Measurements from ENCODE around the gene DHX9. TPM values are rescaled to one million over a fixed set of nuclear protein-coding genes. Genes with fewer than 3 reads are reported as not detected.

Gene DHX9
- total and polyA plus RNA-seq, 10 of the 15 experiments (the other 5 are each of a cell fraction or from before 2014, with no cell fraction given) = 90.7 to 234 (median 217) TPM

DNA sequence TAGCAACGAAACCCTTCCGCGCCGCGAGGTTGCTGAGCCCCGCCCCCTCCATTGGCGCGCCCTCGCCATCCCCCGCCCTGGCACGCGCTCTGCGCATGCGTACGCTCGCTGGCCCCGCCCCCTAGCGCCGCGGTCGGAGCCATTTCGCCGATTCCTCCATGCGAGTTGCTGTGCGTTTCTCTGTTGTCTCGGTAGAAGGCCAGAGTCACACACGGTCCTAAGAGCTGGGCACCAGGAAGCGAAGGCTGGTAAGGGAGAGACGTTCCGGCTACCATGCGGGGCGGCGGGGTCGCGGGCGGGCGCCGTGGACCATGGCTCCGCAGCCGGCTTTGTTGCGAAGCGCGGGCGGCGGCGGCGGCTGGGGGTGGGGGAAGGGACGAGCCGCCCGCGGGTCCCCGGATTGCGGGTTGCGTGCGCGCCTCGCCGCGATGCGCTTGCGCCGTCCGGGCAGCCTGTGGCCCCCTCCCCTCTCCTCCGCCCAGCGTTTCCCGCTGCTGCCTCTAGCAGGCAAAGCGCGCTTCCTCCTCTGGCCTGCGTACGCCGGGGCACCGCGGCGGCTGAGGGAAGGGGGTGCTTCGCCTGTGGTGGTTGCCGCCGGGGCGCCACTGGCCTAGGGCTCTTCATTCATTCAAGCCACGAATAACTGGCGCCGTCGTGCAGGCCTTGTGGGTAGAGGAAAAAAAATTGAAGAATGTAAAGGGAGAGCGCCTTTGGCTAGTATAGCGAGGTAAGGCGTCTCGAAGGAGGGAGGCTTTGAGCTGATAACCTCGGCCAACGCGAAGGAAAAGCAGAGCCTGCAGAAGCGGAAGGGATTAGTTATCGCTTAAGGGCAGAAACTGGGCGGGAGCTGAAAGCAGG, at the start of gene DHX9 (continued):
- TF ChIP-seq POLR2AphosphoS2 (IDR thresholded peaks at IDR 0.05; ENCODE audit: low read depth, low read length) = peak; percentile 83; the same call in 1 of the 2 replicates
- TF ChIP-seq, protein P1, sequence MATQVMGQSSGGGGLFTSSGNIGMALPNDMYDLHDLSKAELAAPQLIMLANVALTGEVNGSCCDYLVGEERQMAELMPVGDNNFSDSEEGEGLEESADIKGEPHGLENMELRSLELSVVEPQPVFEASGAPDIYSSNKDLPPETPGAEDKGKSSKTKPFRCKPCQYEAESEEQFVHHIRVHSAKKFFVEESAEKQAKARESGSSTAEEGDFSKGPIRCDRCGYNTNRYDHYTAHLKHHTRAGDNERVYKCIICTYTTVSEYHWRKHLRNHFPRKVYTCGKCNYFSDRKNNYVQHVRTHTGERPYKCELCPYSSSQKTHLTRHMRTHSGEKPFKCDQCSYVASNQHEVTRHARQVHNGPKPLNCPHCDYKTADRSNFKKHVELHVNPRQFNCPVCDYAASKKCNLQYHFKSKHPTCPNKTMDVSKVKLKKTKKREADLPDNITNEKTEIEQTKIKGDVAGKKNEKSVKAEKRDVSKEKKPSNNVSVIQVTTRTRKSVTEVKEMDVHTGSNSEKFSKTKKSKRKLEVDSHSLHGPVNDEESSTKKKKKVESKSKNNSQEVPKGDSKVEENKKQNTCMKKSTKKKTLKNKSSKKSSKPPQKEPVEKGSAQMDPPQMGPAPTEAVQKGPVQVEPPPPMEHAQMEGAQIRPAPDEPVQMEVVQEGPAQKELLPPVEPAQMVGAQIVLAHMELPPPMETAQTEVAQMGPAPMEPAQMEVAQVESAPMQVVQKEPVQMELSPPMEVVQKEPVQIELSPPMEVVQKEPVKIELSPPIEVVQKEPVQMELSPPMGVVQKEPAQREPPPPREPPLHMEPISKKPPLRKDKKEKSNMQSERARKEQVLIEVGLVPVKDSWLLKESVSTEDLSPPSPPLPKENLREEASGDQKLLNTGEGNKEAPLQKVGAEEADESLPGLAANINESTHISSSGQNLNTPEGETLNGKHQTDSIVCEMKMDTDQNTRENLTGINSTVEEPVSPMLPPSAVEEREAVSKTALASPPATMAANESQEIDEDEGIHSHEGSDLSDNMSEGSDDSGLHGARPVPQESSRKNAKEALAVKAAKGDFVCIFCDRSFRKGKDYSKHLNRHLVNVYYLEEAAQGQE (IDR thresholded peaks at IDR 0.05; ENCODE audit: low read depth, low read length) = no peak; the same call in 1 of the 2 replicates
- TF ChIP-seq YY1 (IDR thresholded peaks at IDR 0.05; ENCODE audit: low read depth, low read length) = peak; percentile 93
- TF ChIP-seq, protein P2, sequence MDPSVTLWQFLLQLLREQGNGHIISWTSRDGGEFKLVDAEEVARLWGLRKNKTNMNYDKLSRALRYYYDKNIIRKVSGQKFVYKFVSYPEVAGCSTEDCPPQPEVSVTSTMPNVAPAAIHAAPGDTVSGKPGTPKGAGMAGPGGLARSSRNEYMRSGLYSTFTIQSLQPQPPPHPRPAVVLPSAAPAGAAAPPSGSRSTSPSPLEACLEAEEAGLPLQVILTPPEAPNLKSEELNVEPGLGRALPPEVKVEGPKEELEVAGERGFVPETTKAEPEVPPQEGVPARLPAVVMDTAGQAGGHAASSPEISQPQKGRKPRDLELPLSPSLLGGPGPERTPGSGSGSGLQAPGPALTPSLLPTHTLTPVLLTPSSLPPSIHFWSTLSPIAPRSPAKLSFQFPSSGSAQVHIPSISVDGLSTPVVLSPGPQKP (IDR thresholded peaks at IDR 0.05; ENCODE audit: low read depth, low read length) = peak; percentile 45; the same call in 1 of the 2 replicates
- TF ChIP-seq NR2C1 (IDR thresholded peaks at IDR 0.05) = no peak
- TF ChIP-seq CHD4 (IDR thresholded peaks at IDR 0.05) = no peak
- no peak for TF ChIP-seq RELA (IDR thresholded peaks at IDR 0.05; ENCODE audit: borderline replicate concordance, partially characterized antibody)
- TF ChIP-seq STAT3 (IDR thresholded peaks at IDR 0.05; ENCODE audit: low read depth, low read length) = no peak
- no peak for TF ChIP-seq ZBED1 (IDR thresholded peaks at IDR 0.05; ENCODE audit: borderline replicate concordance)
- TF ChIP-seq BACH1 (IDR thresholded peaks at IDR 0.05; ENCODE audit: borderline replicate concordance) = peak; percentile 79
- TF ChIP-seq CHD1 (IDR thresholded peaks at IDR 0.05; ENCODE audit: low read depth, low read length) = 0 out of 2 replicates have a peak, but pooled peaks have one; percentile 66
- no peak for TF ChIP-seq GABPA (IDR thresholded peaks at IDR 0.05; ENCODE audit: low read depth)
- no peak for TF ChIP-seq EP300 (IDR thresholded peaks at IDR 0.05; ENCODE audit: borderline replicate concordance in 1 of 2, control insufficient read depth in 1 of 2, low read depth in 2 of 2, low read length in 2 of 2)
- no peak for TF ChIP-seq NFYB (IDR thresholded peaks at IDR 0.05; ENCODE audit: insufficient read depth, low read depth, low read length)
- peak; percentile 68; the same call in 1 of the 2 replicates for TF ChIP-seq NR2F1 (conservative IDR thresholded peaks at IDR 0.05)
- no peak for TF ChIP-seq MYB (IDR thresholded peaks at IDR 0.05; ENCODE audit: borderline replicate concordance, low read depth, low read length)
- TF ChIP-seq, protein P3, sequence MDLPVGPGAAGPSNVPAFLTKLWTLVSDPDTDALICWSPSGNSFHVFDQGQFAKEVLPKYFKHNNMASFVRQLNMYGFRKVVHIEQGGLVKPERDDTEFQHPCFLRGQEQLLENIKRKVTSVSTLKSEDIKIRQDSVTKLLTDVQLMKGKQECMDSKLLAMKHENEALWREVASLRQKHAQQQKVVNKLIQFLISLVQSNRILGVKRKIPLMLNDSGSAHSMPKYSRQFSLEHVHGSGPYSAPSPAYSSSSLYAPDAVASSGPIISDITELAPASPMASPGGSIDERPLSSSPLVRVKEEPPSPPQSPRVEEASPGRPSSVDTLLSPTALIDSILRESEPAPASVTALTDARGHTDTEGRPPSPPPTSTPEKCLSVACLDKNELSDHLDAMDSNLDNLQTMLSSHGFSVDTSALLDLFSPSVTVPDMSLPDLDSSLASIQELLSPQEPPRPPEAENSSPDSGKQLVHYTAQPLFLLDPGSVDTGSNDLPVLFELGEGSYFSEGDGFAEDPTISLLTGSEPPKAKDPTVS (IDR thresholded peaks at IDR 0.05; ENCODE audit: low read depth, low read length) = no peak
- TF ChIP-seq TCF7 (IDR thresholded peaks at IDR 0.05; ENCODE audit: borderline replicate concordance) = no peak
- TF ChIP-seq RUNX3 (IDR thresholded peaks at IDR 0.05; ENCODE audit: low read length) = peak; percentile 35; the same call in 1 of the 2 replicates
- TF ChIP-seq, protein P4, sequence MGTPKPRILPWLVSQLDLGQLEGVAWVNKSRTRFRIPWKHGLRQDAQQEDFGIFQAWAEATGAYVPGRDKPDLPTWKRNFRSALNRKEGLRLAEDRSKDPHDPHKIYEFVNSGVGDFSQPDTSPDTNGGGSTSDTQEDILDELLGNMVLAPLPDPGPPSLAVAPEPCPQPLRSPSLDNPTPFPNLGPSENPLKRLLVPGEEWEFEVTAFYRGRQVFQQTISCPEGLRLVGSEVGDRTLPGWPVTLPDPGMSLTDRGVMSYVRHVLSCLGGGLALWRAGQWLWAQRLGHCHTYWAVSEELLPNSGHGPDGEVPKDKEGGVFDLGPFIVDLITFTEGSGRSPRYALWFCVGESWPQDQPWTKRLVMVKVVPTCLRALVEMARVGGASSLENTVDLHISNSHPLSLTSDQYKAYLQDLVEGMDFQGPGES (IDR thresholded peaks at IDR 0.05) = no peak
